MM.1S (cell line): ENCODE results near the gene WFIKKN1.

ENCODE experiments used
- EZH2 ChIP-seq: fragments of 300-600 bp; sonication (generic); optimal IDR thresholded peaks from 2 replicates; pipeline ENCODE3; 2017; ENCODE audit warnings: low read depth, mild to moderate bottlenecking, antibody characterized with exemption, low read length, mixed read lengths
- EZH2phosphoT487 ChIP-seq: fragments of 300-600 bp; sonication (generic); IDR thresholded peaks from 2 replicates; pipeline ENCODE4 v1.6.1; 2018; ENCODE audit warnings: antibody characterized with exemption, low read length
- TF ChIP-seq, protein P1 (sequence below): fragments of 300-600 bp; sonication (generic); IDR thresholded peaks from 2 replicates; pipeline ENCODE4 v1.5.1; 2016; ENCODE audit warnings: antibody characterized with exemption, low read length, mixed read lengths

DNA sequence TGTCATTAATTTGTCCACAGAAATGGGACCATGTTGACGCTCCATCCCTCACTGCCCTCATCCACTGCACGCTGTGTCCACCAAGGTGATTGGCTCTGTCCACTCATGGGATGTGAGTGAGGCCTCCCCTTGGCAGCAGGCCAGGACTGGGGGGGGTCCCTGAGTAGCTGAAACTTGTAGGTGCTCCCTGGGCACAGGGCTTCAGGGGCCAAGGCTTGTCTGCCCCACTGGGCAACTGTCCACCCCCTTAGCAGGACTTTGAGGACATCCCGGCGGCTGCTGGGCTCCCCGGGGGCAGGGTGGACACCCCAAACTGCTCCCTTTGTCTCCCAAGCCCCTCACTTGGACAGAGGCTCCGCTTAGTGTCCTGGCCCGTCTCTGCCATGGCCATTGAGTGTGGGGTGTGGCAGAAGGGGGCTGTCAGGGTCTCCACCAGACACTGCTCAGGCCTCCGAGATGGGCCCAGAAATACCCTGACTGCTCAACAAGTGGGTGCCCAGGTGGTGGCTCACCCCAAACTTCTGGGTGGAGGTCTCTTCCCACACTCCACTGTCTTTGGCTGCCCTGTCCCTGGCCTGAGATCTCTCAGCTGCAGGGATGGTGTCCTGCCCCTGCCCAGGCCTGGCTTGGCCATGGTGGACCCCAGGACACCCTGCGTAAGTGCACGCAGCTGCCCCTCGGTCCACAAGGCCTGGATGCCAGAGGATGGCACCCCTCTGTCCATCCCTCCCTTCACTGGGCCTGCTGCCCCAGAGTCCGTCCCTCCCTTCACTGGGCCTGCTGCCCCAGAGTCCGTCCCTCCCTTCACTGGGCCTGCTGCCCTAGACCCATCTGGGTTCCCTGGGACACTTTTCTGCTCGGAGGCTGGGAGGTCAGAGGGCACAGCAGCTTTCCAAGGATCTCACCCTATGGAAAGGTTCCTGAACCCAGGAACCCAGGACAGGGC, 43.9 kb upstream of the WFIKKN1 start:
- TF ChIP-seq, protein P1, sequence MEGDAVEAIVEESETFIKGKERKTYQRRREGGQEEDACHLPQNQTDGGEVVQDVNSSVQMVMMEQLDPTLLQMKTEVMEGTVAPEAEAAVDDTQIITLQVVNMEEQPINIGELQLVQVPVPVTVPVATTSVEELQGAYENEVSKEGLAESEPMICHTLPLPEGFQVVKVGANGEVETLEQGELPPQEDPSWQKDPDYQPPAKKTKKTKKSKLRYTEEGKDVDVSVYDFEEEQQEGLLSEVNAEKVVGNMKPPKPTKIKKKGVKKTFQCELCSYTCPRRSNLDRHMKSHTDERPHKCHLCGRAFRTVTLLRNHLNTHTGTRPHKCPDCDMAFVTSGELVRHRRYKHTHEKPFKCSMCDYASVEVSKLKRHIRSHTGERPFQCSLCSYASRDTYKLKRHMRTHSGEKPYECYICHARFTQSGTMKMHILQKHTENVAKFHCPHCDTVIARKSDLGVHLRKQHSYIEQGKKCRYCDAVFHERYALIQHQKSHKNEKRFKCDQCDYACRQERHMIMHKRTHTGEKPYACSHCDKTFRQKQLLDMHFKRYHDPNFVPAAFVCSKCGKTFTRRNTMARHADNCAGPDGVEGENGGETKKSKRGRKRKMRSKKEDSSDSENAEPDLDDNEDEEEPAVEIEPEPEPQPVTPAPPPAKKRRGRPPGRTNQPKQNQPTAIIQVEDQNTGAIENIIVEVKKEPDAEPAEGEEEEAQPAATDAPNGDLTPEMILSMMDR = no peak
- TF ChIP-seq EZH2 = no peak
- no peak for TF ChIP-seq EZH2phosphoT487
